HEK293 (cell line): ENCODE results near the gene HSDL2.
A peak's percentile ranks its signal among the peaks of the same experiment; 100 is the strongest.

Source experiments
- CTCF ChIA-PET: fragments of 350-600 bp; formaldehyde crosslinking; extraction: SDS; loops from one replicate; lab custom pipeline; 2021; ENCODE audit warnings: antibody characterized with exemption; lab: Yijun Ruan, JAX
- POLR2A ChIA-PET: fragments of 300-600 bp; formaldehyde crosslinking; extraction: SDS; loops from one replicate; lab custom pipeline; 2020; ENCODE audit warnings: antibody characterized with exemption, inconsistent platforms; lab: Yijun Ruan, JAX
- H3K27ac ChIP-seq: fragments of 200-500 bp; sonication (Bioruptor generic); 2 replicates; pipeline ENCODE4 v1.5.1; 2014; ENCODE audit warnings: low read depth, low read length, control low read depth, inconsistent platforms; ENCODE audit errors: extremely low read depth
- H3K36me3 ChIP-seq, 2 experiments: fragments of 200-500 bp in 1 of 2; sonication (Bioruptor generic) in 1 of 2; 1 replicate in 1 of 2; 2 replicates in 1 of 2; pipeline ENCODE4 v1.5.1; 2014 to 2017; ENCODE audit warnings: inconsistent platforms in 2 of 2, low read length in 2 of 2; ENCODE audit not compliant: control insufficient read depth in 2 of 2, insufficient read depth in 1 of 2
- H3K4me1 ChIP-seq: fragments of 200-500 bp; sonication (Bioruptor generic); 2 replicates; pipeline ENCODE4 v1.5.1; 2014; ENCODE audit warnings: mild to moderate bottlenecking, low read length, inconsistent platforms; ENCODE audit not compliant: control insufficient read depth, insufficient read depth
- H3K4me3 ChIP-seq: 2 replicates; pipeline ENCODE4 v1.5.1; 2011; ENCODE audit warnings: low read depth, mild to moderate bottlenecking, control low read depth, low read length, moderate library complexity
- H3K9me3 ChIP-seq: fragments of 200-500 bp; sonication (Bioruptor generic); 2 replicates; pipeline ENCODE4 v1.5.1; 2014; ENCODE audit warnings: low read depth, low read length, inconsistent platforms; ENCODE audit not compliant: control insufficient read depth, insufficient read depth
- EGR2 ChIP-seq: fragments of 450-650 bp; formaldehyde crosslinking; IDR thresholded peaks from 2 replicates; pipeline ENCODE4 v1.5.1; 2016; ENCODE audit warnings: low read depth, missing biosample characterization, missing genetic modification characterization
- SP2 ChIP-seq: fragments of 450-650 bp; formaldehyde crosslinking; IDR thresholded peaks from 2 replicates; pipeline ENCODE4 v1.5.1; 2016; ENCODE audit warnings: missing biosample characterization, missing genetic modification characterization
- SP7 ChIP-seq: fragments of 450-650 bp; formaldehyde crosslinking; IDR thresholded peaks from 2 replicates; pipeline ENCODE4 v1.5.1; 2016; ENCODE audit warnings: missing biosample characterization, missing genetic modification characterization
- YY2 ChIP-seq: fragments of 450-650 bp; formaldehyde crosslinking; IDR thresholded peaks from 2 replicates; pipeline ENCODE4 v1.5.1; 2016; ENCODE audit warnings: missing biosample characterization, missing genetic modification characterization
- ZBTB17 ChIP-seq: fragments of 450-650 bp; formaldehyde crosslinking; IDR thresholded peaks from 2 replicates; pipeline ENCODE4 v1.5.1; 2016; ENCODE audit warnings: missing biosample characterization, missing genetic modification characterization
- ZFP37 ChIP-seq: fragments of 450-650 bp; formaldehyde crosslinking; IDR thresholded peaks from 2 replicates; pipeline ENCODE4 v1.5.1; 2016; ENCODE audit warnings: missing biosample characterization, missing genetic modification characterization
- ZIC2 ChIP-seq: fragments of 450-650 bp; formaldehyde crosslinking; IDR thresholded peaks from 2 replicates; pipeline ENCODE4 v1.5.1; 2016; ENCODE audit warnings: missing biosample characterization, missing genetic modification characterization
- ZNF146 ChIP-seq: fragments of 450-650 bp; formaldehyde crosslinking; IDR thresholded peaks from 2 replicates; pipeline ENCODE4 v1.5.1; 2016; ENCODE audit warnings: missing biosample characterization, missing genetic modification characterization
- ZNF23 ChIP-seq: fragments of 450-650 bp; formaldehyde crosslinking; IDR thresholded peaks from 2 replicates; pipeline ENCODE4 v1.5.1; 2016; ENCODE audit warnings: missing biosample characterization, missing genetic modification characterization, borderline replicate concordance
- ZNF335 ChIP-seq: fragments of 450-650 bp; formaldehyde crosslinking; conservative IDR thresholded peaks from 2 replicates; pipeline ENCODE4 v1.5.1; 2016; ENCODE audit warnings: missing biosample characterization, missing genetic modification characterization
- ZNF341 ChIP-seq: fragments of 450-650 bp; formaldehyde crosslinking; IDR thresholded peaks from 2 replicates; pipeline ENCODE4; 2016; ENCODE audit warnings: low read depth, missing biosample characterization, missing genetic modification characterization
- ZNF501 ChIP-seq: fragments of 450-650 bp; formaldehyde crosslinking; IDR thresholded peaks from 2 replicates; pipeline ENCODE4 v1.5.1; 2016; ENCODE audit warnings: missing biosample characterization, missing genetic modification characterization
- ZNF585B ChIP-seq: fragments of 450-650 bp; formaldehyde crosslinking; IDR thresholded peaks from 2 replicates; pipeline ENCODE4 v1.5.1; 2016; ENCODE audit warnings: missing biosample characterization, missing genetic modification characterization
- ZNF610 ChIP-seq: fragments of 450-650 bp; formaldehyde crosslinking; IDR thresholded peaks from 2 replicates; pipeline ENCODE4 v1.5.1; 2016; ENCODE audit warnings: missing biosample characterization, missing genetic modification characterization, borderline replicate concordance
- ZNF768 ChIP-seq: fragments of 450-650 bp; formaldehyde crosslinking; IDR thresholded peaks from 2 replicates; pipeline ENCODE4 v1.5.1; 2018; ENCODE audit warnings: missing biosample characterization, mild to moderate bottlenecking, missing genetic modification characterization
- ZNF776 ChIP-seq: fragments of 450-650 bp; formaldehyde crosslinking; IDR thresholded peaks from 2 replicates; pipeline ENCODE4 v1.5.0; 2017; ENCODE audit warnings: missing biosample characterization, missing genetic modification characterization, borderline replicate concordance
- TF ChIP-seq, protein P1 (sequence below): fragments of 450-650 bp; formaldehyde crosslinking; IDR thresholded peaks from 2 replicates; pipeline ENCODE4 v1.5.1; 2017; ENCODE audit warnings: missing biosample characterization, missing genetic modification characterization
- TF ChIP-seq, protein P2 (sequence below): fragments of 450-650 bp; formaldehyde crosslinking; IDR thresholded peaks from 2 replicates; pipeline ENCODE4 v1.5.1; 2016; ENCODE audit warnings: missing biosample characterization, missing genetic modification characterization
- TF ChIP-seq, protein P3 (sequence below): fragments of 450-650 bp; formaldehyde crosslinking; IDR thresholded peaks from 2 replicates; pipeline ENCODE4 v1.5.1; 2016; ENCODE audit warnings: missing biosample characterization, missing genetic modification characterization
- TF ChIP-seq, protein P4 (sequence below): fragments of 450-650 bp; formaldehyde crosslinking; IDR thresholded peaks from 2 replicates; pipeline ENCODE4 v1.5.1; 2016; ENCODE audit warnings: missing biosample characterization, missing genetic modification characterization
- TF ChIP-seq, protein P5 (sequence below): fragments of 450-650 bp; formaldehyde crosslinking; IDR thresholded peaks from 2 replicates; pipeline ENCODE4; 2016; ENCODE audit warnings: missing biosample characterization, missing genetic modification characterization
- TF ChIP-seq, protein P6 (sequence below): fragments of 450-650 bp; formaldehyde crosslinking; IDR thresholded peaks from 2 replicates; pipeline ENCODE4 v1.5.1; 2016; ENCODE audit warnings: missing biosample characterization, missing genetic modification characterization
- TF ChIP-seq, protein P7 (sequence below): fragments of 450-650 bp; formaldehyde crosslinking; IDR thresholded peaks from 2 replicates; pipeline ENCODE4 v1.5.1; 2016; ENCODE audit warnings: missing biosample characterization, missing genetic modification characterization

The HSDL2 gene

DNA sequence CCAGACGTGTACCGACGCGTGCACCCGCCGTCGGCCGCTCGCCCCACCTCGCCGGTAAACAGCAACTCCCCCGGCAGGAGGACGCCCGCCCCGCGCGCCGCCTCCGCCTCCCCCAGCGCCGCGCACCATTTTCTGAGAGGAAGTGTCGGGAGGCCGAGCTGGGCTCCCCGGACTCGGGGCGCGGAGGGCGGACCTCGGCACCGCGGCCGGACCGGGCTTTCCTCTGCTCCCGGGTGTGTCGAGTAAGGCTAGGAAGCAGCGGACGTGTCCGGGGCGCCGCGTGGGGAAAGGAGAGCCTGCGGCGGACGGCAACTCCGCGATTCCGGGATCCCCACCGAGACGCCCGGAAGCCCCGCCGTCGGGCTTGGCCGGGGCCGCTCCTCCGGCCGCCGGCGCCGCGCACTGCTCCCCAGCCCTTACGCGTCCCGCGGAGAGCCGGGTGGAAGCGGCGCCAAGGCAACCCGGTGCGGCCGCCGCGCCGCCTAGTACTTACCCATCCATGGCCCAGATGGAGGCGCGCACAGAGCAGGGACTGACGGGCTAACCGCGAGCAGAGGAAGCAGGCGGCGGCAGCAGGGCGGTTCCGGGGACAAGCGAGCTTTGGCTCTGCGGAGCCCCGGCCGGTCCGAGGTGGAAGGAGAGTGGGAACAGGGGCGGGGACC is 46.8 kb upstream of the HSDL2 start, which contains the start of gene PTBP3 (continued):
- TF ChIP-seq ZNF146 (tag by site-specific recombination), result no peak
- TF ChIP-seq ZBTB17 (tag by site-specific recombination), result peak; percentile 59; the same call in 1 of the 2 replicates
- TF ChIP-seq EGR2, result peak; percentile 74
- 0 out of 2 replicates have a peak, but pooled peaks have one; percentile 32 for TF ChIP-seq SP7 (tag by site-specific recombination)
- TF ChIP-seq, protein P1, sequence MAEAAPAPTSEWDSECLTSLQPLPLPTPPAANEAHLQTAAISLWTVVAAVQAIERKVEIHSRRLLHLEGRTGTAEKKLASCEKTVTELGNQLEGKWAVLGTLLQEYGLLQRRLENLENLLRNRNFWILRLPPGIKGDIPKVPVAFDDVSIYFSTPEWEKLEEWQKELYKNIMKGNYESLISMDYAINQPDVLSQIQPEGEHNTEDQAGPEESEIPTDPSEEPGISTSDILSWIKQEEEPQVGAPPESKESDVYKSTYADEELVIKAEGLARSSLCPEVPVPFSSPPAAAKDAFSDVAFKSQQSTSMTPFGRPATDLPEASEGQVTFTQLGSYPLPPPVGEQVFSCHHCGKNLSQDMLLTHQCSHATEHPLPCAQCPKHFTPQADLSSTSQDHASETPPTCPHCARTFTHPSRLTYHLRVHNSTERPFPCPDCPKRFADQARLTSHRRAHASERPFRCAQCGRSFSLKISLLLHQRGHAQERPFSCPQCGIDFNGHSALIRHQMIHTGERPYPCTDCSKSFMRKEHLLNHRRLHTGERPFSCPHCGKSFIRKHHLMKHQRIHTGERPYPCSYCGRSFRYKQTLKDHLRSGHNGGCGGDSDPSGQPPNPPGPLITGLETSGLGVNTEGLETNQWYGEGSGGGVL (tag by site-specific recombination), result peak; percentile 53; the same call in 1 of the 2 replicates
- no peak for TF ChIP-seq YY2 (tag by site-specific recombination)
- TF ChIP-seq ZNF23 (tag by site-specific recombination), result no peak
- peak; percentile 60 for TF ChIP-seq ZIC2 (tag by site-specific recombination)

DNA sequence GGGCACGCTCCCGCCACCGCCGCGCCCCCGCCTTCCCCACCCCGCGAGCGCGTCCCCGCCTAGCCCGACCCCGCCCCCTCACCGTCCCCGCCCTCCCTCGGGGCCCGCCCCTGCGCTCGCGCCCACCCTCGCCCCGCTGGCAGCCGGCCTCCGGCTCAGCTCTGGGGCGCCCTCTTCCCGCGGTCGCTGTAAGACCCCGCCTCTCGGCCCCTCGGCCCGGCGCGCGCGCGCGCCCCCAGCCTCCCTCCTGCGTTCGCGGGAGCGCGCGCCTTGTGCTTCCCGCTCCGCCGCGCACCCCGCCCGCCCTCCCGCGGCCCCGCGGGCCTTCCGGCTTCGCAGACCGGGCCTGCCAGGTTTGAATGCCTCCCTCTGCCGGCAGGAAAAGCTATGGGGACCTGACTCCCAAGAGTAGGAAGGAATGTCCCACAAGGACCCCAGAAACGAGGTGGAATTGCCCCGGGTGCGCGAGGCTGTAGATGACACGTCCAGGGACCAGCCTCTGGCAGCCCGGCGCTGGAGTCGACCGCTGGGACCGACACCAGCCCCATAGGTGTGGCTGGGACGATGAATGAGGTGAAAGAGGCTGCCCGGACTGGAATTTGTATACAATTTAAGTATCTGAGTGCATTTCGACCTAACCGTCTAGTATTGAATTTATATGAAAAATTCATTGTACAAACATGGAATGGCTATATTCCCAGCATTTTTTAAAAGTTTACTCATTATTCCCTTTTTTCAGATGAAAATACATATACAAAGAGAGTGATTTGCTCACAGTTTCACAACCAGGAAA is 46.1 kb upstream of the HSDL2 start:
- Histone ChIP-seq H3K4me1 (no peaks in the 10 kb centered on the region), H3K4me3 (peak overlapping the region; percentile 90), H3K27ac (peak overlapping the region; percentile 96), H3K36me3 (no peaks in the 10 kb centered on the region), H3K9me3 (no peaks in the 10 kb centered on the region)
- ChIA-PET POLR2A (interaction anchor here (0.5 to 2.3 kb wide), 12 partner anchors 8 to 898 kb away, joined by 3 to 21 read pairs (median 5); partner anchors contain the start of genes HSDL2 and UGCG), CTCF (interaction anchor here (0.6 to 1.4 kb wide), 4 partner anchors 27 to 236 kb away, joined by 3 to 6 read pairs (median 4); partner anchors contain the start of gene HSDL2)
- no peak for TF ChIP-seq SP2 (tag by site-specific recombination)
- TF ChIP-seq ZNF768 (tag by site-specific recombination), result no peak
- TF ChIP-seq, protein P2, sequence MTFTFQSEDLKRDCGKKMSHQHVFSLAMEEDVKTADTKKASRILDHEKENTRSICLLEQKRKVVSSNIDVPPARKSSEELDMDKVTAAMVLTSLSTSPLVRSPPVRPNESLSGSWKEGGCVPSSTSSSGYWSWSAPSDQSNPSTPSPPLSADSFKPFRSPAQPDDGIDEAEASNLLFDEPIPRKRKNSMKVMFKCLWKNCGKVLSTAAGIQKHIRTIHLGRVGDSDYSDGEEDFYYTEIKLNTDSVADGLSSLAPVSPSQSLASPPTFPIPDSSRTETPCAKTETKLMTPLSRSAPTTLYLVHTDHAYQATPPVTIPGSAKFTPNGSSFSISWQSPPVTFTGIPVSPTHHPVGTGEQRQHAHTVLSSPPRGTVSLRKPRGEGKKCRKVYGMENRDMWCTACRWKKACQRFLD, result no peak
- TF ChIP-seq, protein P3, sequence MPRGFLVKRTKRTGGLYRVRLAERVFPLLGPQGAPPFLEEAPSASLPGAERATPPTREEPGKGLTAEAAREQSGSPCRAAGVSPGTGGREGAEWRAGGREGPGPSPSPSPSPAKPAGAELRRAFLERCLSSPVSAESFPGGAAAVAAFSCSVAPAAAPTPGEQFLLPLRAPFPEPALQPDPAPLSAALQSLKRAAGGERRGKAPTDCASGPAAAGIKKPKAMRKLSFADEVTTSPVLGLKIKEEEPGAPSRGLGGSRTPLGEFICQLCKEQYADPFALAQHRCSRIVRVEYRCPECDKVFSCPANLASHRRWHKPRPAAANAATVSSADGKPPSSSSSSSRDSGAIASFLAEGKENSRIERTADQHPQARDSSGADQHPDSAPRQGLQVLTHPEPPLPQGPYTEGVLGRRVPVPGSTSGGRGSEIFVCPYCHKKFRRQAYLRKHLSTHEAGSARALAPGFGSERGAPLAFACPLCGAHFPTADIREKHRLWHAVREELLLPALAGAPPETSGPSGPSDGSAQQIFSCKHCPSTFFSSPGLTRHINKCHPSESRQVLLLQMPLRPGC (tag by site-specific recombination), result no peak
- peak; percentile 20 for TF ChIP-seq ZNF341 (tag by site-specific recombination)
- TF ChIP-seq ZNF610 (tag by site-specific recombination), result no peak
- peak; percentile 57 for TF ChIP-seq ZNF335 (tag by site-specific recombination)
- TF ChIP-seq, protein P4, sequence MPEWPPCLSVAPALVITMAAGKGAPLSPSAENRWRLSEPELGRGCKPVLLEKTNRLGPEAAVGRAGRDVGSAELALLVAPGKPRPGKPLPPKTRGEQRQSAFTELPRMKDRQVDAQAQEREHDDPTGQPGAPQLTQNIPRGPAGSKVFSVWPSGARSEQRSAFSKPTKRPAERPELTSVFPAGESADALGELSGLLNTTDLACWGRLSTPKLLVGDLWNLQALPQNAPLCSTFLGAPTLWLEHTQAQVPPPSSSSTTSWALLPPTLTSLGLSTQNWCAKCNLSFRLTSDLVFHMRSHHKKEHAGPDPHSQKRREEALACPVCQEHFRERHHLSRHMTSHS, result no peak
- no peak for TF ChIP-seq ZFP37 (tag by site-specific recombination)
- TF ChIP-seq ZNF585B (tag by site-specific recombination), result no peak
- TF ChIP-seq ZNF501 (tag by site-specific recombination), result no peak
- TF ChIP-seq, protein P5, sequence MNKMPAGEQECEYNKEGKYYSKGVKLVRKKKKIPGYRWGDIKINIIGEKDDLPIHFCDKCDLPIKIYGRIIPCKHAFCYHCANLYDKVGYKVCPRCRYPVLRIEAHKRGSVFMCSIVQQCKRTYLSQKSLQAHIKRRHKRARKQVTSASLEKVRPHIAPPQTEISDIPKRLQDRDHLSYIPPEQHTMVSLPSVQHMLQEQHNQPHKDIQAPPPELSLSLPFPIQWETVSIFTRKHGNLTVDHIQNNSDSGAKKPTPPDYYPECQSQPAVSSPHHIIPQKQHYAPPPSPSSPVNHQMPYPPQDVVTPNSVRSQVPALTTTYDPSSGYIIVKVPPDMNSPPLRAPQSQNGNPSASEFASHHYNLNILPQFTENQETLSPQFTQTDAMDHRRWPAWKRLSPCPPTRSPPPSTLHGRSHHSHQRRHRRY, result no peak
- no peak for TF ChIP-seq ZNF776 (tag by site-specific recombination)
- TF ChIP-seq, protein P6, sequence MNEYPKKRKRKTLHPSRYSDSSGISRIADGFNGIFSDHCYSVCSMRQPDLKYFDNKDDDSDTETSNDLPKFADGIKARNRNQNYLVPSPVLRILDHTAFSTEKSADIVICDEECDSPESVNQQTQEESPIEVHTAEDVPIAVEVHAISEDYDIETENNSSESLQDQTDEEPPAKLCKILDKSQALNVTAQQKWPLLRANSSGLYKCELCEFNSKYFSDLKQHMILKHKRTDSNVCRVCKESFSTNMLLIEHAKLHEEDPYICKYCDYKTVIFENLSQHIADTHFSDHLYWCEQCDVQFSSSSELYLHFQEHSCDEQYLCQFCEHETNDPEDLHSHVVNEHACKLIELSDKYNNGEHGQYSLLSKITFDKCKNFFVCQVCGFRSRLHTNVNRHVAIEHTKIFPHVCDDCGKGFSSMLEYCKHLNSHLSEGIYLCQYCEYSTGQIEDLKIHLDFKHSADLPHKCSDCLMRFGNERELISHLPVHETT, result no peak
- TF ChIP-seq, protein P7, sequence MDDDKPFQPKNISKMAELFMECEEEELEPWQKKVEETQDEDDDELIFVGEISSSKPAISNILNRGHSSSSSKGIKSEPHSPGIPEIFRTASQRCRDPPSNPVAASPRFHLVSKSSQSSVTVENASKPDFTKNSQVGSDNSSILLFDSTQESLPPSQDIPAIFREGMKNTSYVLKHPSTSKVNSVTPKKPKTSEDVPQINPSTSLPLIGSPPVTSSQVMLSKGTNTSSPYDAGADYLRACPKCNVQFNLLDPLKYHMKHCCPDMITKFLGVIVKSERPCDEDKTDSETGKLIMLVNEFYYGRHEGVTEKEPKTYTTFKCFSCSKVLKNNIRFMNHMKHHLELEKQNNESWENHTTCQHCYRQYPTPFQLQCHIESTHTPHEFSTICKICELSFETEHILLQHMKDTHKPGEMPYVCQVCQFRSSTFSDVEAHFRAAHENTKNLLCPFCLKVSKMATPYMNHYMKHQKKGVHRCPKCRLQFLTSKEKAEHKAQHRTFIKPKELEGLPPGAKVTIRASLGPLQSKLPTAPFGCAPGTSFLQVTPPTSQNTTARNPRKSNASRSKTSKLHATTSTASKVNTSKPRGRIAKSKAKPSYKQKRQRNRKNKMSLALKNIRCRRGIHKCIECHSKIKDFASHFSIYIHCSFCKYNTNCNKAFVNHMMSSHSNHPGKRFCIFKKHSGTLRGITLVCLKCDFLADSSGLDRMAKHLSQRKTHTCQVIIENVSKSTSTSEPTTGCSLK (tag by site-specific recombination), result no peak
